ENCODE results near the gene PYGO2. TPM values are rescaled to one million over a fixed set of nuclear protein-coding genes. Genes with fewer than 3 reads are reported as not detected.

The PYGO2 gene
- total RNA-seq, 1 donor from 2014 or later, result 48.7 TPM

DNA sequence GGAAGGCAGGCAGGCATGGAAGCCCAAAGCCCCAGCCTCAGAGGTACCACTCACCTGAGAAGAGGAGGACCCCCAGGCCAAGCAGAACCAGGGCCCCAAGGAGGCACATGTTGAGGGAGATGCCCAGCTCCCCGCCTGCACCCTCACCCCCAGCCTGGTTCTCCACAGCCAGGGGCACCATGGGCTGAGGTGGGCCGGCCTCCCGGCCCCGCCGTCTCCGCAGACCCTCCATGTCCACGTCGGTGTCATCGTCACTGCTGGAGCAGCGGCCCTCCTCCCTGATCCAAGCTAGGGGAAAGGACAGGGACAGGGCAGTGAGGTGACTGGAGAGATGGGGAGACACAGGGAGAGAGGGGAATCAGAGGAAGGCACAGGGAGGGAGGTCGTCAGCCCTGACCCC, 13.5 kb downstream of the PYGO2 start:
- no peak for DNase-seq (ENCODE audit: low spot score in 2 of 2)
- Histone ChIP-seq H3K4me3 (no peak overlapping the region), H3K9me3 (no peaks in the 10 kb centered on the region), H3K27me3 (no peaks in the 10 kb centered on the region), H3K4me1 (peaks cover 0 to 8% of the 10 kb centered on the region in 2 donors), H3K27ac (no peak overlapping the region), H3K36me3 (peaks cover 35 to 46% of the 10 kb centered on the region in 2 donors)
- TF ChIP-seq, protein P1, sequence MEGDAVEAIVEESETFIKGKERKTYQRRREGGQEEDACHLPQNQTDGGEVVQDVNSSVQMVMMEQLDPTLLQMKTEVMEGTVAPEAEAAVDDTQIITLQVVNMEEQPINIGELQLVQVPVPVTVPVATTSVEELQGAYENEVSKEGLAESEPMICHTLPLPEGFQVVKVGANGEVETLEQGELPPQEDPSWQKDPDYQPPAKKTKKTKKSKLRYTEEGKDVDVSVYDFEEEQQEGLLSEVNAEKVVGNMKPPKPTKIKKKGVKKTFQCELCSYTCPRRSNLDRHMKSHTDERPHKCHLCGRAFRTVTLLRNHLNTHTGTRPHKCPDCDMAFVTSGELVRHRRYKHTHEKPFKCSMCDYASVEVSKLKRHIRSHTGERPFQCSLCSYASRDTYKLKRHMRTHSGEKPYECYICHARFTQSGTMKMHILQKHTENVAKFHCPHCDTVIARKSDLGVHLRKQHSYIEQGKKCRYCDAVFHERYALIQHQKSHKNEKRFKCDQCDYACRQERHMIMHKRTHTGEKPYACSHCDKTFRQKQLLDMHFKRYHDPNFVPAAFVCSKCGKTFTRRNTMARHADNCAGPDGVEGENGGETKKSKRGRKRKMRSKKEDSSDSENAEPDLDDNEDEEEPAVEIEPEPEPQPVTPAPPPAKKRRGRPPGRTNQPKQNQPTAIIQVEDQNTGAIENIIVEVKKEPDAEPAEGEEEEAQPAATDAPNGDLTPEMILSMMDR (IDR thresholded peaks at IDR 0.05), result no peak
- intact Hi-C loops (cut with DNase I), result no loop called here

DNA sequence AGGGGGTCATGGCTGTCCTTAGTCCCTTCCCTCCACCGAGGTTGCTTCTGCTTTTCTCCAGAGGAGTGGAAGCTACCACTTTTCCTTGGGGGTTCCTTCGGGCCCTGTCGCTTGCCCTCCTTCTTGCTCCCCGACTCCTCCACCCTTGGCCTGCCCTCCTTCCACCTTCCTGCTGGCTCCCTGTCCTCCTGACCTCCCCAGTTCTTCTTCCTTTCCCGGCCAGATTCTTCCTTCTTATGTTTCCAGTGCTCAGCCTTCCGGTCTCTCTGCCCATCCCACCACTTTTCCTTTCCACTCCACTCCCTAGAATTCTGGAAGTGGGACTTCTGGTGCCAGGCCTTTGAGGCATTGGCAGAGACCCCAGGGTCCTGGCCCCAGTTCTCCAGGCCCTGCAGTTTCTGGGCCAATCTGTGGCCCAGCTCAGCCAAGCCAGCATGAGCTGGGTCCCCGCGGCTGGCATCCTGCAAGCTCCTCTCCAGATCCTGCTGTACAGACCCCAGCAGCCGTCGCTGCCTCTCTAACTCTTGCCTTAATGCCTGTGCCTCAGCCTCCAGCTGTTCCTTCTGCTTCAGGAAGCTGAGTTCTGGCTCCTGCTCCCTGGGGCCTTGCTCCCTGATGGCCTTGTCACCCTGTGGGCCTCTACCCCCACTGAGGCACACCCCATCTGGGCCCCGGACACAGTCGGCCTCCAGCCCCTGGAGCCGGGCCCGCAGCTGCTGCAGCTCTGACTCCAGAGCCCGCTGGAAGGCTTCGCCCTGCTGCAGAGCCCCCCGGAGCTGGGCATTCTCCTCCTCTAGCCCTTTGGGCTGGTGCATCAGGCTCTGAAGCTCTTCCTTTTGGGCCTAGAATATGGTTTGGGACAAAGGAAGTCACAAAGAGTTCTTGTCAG, 15.4 kb downstream of the PYGO2 start:
- no peaks in the 10 kb centered on the region for H3K9me3 ChIP-seq
- no peak overlapping the region for H3K4me3 ChIP-seq
- no peak for DNase-seq (ENCODE audit: low spot score in 2 of 2)
- no peak overlapping the region for H3K27ac ChIP-seq
- no peaks in the 10 kb centered on the region for H3K27me3 ChIP-seq
- H3K36me3 ChIP-seq, result peaks cover 34 to 41% of the 10 kb centered on the region in 2 donors
- intact Hi-C loops (cut with DNase I), result no loop called here
- TF ChIP-seq, protein P1 (IDR thresholded peaks at IDR 0.05), result no peak
- peaks cover 0 to 5% of the 10 kb centered on the region in 2 donors for H3K4me1 ChIP-seq

DNA sequence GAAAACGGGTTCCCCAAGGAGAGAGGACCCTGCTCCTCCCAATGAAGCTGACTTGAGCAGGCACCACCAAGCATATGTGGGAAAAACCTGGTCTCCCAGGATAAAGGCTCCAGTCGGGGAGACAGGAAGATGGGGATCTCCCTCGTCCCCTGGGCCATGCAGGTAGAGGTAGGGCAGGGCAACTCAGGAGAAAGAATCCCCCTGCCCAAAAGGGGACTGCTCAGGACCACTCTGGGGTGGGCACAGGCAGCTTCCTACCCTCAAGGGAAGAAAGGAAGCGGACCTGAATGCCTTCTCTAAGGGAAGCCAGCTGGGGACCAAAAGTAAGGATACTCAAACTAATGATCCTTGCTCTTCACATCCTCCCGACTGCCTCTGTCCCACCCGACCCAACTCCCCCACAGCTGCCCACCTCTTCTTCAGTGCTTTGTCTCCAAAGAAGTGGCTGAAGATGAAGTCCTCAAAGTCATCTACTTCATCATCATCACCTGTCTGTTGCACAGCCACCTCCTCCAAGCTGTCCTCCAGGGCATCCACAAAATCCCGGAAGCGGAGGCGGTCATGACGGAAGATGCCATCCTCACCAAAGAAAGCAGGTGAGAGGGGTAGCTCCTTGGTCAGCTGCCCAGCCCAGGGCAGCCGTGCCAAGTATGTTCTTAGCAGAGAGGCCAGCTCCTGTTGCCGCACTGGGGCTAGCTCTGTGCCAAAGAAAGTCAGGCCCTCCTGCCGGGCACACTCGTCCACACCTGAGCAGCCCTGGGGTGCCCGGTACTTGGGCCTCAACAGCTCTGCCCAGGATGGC, 16.2 kb downstream of the PYGO2 start:
- H3K36me3 ChIP-seq, result peaks cover 25 to 33% of the 10 kb centered on the region in 2 donors
- no peak for DNase-seq (ENCODE audit: low spot score in 2 of 2)
- intact Hi-C loops (cut with DNase I), result no loop called here
- no peaks in the 10 kb centered on the region for H3K27me3 ChIP-seq
- no peak overlapping the region for H3K4me3 ChIP-seq
- H3K9me3 ChIP-seq, result no peaks in the 10 kb centered on the region
- H3K27ac ChIP-seq, result peak overlapping the region in 1 of 2 donors; percentile 24
- TF ChIP-seq, protein P1 (IDR thresholded peaks at IDR 0.05), result no peak
- peaks cover 0 to 5% of the 10 kb centered on the region in 2 donors for H3K4me1 ChIP-seq

DNA sequence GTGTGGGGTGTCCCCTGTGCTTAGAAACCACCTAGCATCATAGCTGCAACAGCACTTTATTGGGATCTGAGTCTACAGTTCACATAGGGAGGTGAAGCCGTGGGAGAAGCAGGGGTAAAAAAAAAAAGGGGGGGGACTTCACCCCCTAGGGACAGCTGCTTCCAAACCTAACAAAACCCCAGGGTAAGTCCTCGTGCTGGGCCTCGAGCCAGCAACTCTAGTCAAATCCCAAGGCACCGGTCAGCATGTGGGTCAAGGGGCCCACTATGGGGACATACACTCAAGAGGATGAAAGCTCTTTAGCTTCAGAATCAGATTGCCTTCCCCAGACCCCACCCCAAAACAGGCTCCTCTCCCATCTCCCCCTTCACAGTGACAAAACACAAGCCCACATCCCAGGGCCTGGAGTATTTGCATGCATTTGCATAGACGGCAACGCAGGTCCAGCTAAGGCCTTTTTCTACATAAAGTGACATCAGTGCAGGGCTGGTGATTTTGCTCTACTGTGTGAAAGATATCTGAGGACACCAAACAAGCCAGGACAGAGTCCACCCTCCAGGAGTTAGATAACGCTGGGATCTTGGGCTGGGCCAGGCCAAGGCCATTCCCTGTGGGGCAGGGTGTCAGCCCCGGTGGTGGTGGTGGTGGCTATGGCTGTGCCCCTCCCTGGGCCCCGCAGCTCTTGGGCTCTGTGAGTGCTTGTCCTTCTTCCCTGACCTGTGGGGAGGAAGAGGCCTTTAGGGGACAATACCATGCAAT, 17.0 kb downstream of the PYGO2 start:
- intact Hi-C loops (cut with DNase I), result no loop called here
- peak overlapping the region; percentile 28 to 52 for H3K27ac ChIP-seq
- H3K27me3 ChIP-seq, result no peaks in the 10 kb centered on the region
- no peaks in the 10 kb centered on the region for H3K9me3 ChIP-seq
- H3K4me3 ChIP-seq, result no peak overlapping the region
- no peak for DNase-seq (ENCODE audit: low spot score in 2 of 2)
- TF ChIP-seq, protein P1 (IDR thresholded peaks at IDR 0.05), result no peak
- peaks cover 0 to 5% of the 10 kb centered on the region in 2 donors for H3K4me1 ChIP-seq
- H3K36me3 ChIP-seq, result peaks cover 21 to 30% of the 10 kb centered on the region in 2 donors

DNA sequence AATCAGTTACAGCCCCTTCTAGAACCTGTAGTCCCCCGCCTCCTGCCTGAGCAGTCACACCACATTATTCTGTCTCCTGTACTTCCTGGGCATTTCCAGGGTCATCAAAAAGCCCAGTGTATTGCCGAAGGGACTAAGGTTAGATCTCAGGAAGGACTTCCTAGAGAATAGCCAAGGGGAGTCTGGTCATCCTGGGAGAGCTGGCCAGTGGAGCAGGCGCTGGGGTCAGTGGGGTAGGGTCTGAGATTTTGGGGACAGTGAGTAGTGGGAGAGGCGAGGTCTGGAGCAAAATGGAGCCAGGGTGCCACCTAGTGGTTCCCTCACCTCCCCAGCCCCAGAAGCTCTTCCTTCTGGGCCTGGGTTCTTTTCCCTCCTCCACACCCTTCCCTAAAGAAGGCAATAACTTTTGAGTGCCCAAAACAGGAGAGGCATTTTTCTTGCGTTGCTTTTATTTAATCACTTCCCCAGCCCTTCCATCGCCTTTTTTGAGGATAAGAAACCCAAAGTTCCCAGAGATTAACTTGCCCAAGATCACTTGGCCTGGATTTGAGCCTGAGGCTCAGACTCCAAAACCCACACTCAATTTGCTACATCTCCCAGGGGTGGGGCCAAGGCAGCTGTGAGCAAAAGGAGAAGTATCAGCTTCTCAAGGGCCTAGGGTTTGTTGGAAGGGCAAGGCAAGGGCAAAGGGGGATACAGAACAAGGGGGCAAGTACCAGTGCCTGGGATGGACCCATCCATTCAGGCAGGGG, 17.8 kb downstream of the PYGO2 start:
- Histone ChIP-seq H3K27me3 (no peaks in the 10 kb centered on the region), H3K4me1 (peaks cover 0 to 5% of the 10 kb centered on the region in 2 donors), H3K4me3 (no peak overlapping the region), H3K36me3 (peaks cover 21 to 30% of the 10 kb centered on the region in 2 donors), H3K9me3 (no peaks in the 10 kb centered on the region), H3K27ac (peak overlapping the region; percentile 28 to 52)
- DNase-seq (ENCODE audit: low spot score in 2 of 2), result no peak
- intact Hi-C loops (cut with DNase I), result no loop called here
- TF ChIP-seq, protein P1 (IDR thresholded peaks at IDR 0.05), result peak; percentile 34 to 68 (median 51)

Measured in ascending aorta (tissue), 2 donors.